CD4-positive, alpha-beta T cell treated with Interleukin-15 for 4 hours (primary cell): ENCODE measurements around the gene MALSU1.
A peak's percentile ranks its signal among the peaks of the same experiment; 100 is the strongest.

Experiments used
- DNase-seq: peaks from one replicate; pipeline ENCODE4 v3.0.0-alpha.2; 2020; ENCODE audit warnings: low spot score

Gene MALSU1

DNA sequence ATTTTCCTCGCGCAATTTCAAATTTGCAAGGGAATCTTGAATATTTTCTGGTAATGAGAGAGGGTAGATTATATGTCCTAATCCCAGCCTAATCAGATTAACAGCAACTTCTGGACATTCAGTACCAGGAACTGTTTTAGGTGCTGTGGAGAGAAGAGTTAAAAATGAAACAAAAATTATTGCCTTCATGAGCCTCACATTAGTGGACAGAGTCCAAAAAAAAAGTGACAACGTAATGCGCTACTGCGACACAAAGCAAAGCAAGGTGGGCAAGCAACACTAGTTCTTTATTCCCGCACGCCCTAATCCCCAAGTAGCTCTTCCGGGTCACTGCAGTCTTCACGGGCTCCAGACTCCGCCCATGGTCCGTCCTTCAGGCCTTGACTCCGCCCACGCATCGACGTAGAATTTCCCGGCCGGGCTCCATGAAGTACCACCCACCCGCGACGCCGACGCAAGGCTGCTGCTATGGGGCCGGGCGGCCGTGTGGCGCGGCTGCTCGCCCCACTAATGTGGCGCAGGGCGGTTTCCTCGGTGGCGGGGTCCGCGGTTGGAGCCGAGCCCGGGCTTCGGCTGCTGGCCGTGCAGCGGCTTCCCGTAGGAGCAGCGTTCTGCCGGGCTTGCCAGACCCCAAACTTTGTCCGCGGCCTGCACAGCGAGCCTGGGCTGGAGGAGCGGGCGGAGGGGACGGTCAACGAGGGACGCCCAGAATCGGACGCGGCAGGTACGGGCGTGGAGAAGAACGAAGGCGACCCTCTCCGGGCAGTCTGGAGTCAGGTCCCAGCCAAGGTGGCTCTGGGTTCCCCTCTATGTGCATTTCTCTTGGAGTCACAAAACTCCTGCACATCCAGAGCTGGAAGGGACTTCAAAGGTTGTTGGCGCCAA, at the start of gene MALSU1:
MALSU1 (plus strand) TSS at position 455 of the 885 bp plus-strand sequence; CDS start at position 469, 14 bp downstream.
- peak; percentile 95 for DNase-seq

DNA sequence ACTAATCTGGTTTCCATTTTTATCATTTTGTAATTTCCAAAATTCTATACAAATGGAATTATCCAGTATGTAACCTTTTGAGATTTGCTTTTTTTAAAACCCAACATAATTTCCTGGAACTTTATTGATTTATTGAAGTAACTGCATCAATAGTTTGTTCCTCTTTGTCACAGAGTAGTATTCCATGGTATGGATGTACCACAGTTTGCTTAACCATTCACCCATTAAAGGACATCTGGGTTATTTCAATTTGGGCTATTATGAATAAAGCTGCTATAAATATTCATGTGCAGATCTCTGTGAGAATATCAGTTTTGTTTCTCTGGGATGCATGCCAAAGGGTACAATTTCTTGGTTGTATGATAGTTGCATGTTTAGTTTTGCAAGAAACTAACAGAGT, 49.7 kb upstream of the MALSU1 start:
- DNase-seq, result no peak

DNA sequence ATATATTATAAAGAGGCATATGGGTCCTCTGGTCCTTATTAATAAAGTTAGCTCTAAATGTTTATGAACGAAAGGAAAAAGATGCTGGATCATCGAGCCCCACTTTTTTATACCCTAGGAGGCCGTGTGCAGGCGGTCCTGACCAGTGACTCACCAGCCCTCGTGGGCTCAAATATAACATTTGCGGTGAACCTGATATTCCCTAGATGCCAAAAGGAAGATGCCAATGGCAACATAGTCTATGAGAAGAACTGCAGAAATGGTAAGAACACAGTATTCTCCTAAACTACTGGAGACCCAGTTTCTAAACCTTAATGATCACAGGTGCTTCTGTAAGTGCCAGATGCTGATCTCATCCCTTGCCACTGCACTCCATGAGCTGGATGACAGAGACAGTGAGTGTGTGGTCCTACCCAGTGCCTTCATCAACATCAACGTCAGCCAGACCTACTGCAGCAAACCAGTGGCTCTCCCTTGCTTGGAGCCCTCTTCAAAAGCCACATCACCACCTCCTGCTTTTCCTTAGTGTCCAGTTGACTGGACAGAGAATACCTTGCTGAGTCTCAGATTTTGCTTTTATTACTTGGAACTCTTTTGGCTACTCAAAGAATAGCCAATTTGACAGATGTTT, 45.0 kb upstream of the MALSU1 start:
- DNase-seq, result no peak

DNA sequence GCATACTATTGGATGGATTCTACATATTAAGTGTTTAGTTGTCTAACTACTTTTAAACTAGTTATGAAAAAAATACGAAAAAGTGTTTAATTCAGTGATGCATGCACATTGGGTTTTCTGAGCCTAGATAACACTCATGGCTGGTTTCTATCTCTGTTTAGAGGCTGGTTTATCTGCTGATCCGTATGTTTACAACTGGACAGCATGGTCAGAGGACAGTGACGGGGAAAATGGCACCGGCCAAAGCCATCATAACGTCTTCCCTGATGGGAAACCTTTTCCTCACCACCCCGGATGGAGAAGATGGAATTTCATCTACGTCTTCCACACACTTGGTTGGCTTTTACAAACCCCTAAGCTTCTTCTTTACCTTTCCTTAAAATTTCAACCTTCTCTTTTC, 42.4 kb upstream of the MALSU1 start:
- DNase-seq, result no peak

DNA sequence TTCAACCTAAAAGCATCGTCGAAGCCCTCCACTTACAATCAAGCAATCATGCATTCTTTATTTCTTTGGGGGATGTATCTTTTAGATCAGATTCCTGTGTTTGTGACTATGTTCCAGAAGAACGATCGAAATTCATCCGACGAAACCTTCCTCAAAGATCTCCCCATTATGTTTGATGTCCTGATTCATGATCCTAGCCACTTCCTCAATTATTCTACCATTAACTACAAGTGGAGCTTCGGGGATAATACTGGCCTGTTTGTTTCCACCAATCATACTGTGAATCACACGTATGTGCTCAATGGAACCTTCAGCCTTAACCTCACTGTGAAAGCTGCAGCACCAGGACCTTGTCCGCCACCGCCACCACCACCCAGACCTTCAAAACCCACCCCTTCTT, 38.8 kb upstream of the MALSU1 start:
- no peak for DNase-seq

DNA sequence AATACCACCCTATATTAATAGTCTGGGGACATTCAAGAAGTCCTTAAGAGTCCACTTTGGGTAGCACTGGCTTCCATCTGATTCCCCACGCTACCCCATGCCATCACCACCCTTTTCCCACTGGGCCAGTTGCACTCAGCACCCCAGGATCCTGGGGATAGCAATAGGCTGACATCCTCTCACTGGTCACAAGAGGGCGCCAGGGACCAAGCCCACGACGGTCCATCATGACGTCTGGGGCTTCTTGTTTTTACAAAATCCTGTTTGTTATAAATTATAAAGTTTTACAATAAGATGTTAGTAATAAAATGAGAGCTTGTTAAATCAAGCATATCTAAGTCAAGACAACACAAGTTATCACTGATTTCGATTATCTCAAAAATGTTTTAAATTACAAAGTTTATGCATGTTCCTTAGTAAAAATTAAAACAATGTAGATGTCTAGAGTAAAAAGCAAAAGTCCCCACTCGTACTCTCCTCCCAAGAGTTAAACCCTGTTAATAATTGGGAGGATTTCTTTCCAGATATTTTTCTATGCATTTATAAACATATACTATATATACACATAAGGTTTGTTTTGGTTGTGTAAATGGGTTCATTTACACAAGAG, 37.2 kb upstream of the MALSU1 start:
- peak; percentile 44 for DNase-seq

DNA sequence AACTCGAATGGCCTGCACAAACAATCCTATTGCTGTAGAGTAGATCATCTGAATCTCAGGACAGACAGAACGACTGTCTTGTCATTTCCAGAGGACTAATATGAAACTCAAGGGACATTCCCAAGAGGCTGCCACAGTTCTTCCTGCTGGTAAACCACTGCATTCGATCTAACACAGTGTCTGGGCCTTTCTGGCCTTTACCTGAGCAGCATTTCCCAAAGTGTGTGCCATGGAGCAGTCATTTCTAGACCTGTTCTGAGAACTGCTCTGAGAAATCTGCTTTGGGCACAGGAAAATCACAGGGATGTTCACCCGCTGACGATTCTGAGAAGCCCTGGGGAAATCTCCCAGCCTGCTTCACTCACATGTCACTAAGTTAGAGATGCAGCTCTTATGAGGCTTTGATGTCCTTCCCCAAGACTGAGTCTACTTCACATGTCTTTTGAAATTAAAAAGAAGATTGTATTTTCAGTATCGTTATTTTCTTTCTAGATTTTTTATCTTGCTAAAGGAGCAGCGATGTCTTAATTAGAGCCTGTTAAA, 34.2 kb upstream of the MALSU1 start:
- DNase-seq, result no peak

DNA sequence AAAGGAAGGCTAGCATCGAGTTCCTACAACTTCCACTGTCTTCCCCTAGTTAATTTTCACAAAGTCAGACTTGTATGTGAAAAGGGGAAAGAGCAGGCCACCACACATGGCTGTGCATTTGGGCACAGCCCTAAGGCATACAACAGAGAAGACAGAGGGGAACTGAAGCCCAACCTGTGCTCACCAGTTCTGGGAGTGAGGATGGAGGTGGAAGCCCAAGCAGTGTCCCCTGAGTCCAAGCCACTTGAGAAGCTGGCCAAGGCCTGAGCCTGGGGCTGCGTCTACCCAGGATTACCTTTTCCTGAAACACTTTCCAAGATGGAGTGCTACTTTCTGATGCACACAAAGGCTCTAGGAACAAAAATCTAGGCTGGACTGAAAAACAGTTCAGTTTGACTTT, 32.2 kb upstream of the MALSU1 start:
- DNase-seq, result no peak

DNA sequence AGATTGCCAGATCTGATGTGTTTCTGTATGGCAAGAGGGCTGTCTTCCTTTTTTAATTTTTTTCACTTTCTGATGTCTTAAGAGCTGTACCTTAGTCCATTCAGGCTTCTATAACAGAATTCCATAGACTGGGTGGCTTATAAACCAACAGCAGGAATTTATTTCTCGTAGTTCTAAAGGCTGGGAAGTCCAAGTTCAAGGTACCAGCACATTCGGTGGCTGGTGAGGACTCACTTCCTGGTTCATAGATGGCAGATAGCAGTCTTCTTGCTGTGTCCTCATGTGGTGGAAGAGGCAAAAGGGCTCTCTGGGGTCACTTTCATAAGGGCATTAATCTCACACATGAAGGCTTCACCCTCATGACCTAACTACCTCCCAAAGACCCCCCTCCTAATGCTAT, 31.8 kb upstream of the MALSU1 start:
- no peak for DNase-seq

DNA sequence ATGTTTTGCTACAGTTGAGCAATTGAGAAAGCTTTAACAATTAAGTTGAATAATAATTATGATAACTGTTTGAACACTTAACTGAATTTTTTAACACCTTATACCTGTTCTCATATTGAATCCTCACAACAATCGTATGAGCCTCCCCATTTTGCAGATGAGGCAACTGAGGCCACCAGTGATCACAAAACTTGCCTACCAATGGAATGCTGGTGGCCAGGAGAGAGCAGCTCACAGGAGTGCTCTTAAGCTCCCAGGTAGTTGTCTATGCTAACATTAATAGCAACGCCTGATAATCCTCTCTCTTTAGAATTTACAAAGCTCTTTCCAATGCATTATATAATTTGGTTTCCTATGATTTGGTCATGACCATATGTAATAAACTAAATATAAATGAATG, 31.0 kb upstream of the MALSU1 start:
- no peak for DNase-seq

DNA sequence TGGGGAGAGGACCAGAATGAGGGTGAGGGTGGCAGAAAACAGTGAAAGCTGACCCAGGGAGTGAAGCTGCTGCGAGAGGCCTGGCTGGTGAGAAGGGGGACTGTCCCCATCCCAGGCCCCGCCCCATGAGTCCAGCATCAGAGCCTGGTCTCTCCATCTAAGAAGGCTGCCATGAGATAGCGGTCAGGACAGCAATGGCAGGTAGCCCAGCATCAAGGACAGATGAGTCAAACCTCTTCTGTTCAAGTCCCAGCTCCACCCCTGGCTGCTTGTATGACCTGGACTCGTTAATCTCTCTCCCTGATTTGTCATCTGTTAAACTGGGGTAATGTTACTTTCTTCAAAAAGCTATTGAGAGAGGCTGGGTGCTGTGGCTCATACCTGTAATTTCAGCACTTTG, 30.4 kb upstream of the MALSU1 start:
- no peak for DNase-seq

DNA sequence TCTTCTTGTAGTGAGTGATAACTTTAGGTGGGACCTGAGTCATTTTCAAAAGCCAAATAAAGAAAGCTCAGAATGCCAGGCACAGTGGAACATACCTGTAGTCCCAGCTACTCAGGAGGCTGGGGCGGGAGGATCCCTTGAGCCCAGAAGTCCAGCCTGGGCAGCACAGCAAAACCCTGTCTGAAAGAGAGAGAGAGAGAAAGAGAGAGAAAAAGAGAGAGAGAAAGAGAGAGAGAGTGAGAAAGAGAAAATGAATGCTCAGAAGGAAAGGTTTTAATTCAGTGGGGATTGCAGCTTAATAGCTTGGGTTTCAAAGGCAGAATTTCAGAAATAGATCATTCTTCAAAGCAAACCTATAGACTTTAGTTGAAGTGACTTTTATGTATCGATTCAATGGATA, 26.9 kb upstream of the MALSU1 start:
- DNase-seq, result no peak

DNA sequence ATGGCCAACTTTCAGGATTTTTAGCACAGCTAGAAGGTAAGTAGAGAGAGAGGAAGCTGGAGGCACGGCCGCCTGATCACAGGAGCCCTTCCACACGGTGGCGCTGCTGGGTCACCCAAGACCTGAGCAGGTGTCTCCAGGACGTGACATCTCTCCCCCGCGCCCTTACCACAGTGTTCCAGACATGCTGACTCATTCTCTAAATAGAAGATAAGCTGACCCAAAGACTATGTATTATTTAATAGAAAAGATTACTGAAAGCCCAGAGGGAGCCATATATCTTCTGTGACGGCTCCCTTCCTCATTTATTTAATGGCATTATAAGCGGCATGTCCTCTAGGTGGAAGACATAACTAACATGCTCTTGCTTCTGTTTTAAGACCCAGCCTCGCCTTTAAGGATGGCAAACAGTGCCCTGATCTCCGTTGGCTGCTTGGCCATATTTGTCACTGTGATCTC, 26.0 kb upstream of the MALSU1 start:
- DNase-seq, result peak; percentile 87

DNA sequence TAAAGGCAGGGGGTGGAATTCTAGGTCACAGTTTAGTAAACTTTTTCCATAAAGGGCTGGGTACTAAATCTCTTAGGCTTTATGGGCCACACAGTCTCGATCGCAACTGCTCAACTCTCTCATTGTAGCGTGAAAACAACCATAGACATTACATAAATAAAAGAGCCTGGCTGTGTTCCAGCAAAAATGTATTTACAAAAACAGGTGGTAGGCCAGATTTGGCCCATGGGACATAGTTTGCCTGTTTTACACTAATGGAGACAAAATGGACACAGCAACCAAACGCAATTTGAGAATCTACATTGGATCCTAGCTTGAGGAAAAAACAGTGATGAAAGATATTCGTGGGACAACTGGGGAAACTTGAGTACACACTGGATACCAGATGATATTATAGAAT, 23.2 kb upstream of the MALSU1 start:
- no peak for DNase-seq

DNA sequence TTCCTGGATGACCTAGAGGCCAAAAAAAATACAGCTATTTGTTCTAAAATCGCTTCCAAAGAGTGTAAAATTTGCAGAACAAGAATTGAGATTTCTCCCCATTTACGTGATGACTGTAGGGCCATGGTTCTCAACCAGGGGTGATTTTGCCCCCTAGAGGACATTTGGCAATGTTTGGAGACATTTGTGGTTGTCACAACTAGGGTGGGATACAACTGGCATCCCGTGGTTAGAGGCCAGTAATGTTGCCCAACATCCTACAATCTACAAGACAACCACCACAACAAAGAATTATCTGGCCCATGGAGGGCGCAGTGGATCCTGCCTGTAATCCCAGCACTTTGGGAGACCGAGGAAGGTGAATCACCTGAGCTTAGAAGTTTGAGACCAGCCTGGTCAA, 22.8 kb upstream of the MALSU1 start:
- no peak for DNase-seq

DNA sequence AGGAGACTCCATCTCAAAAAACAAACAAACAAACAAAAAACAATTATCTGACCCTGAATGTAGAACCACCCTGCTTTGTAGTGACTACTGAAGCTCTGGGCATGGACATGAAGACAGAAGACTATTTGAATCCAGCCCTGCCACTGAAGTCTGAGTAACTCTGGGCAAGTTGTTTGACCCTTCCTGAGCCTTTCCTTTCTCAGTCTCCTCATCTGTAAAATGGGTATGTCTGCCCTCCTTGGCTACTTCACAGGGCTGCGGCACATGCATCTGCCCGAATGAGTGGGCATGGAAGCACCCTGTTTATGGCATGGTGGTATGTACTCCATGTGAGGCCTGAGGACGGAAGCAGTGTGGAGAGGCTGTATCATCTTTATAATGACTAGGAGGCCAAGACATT, 22.2 kb upstream of the MALSU1 start:
- no peak for DNase-seq

DNA sequence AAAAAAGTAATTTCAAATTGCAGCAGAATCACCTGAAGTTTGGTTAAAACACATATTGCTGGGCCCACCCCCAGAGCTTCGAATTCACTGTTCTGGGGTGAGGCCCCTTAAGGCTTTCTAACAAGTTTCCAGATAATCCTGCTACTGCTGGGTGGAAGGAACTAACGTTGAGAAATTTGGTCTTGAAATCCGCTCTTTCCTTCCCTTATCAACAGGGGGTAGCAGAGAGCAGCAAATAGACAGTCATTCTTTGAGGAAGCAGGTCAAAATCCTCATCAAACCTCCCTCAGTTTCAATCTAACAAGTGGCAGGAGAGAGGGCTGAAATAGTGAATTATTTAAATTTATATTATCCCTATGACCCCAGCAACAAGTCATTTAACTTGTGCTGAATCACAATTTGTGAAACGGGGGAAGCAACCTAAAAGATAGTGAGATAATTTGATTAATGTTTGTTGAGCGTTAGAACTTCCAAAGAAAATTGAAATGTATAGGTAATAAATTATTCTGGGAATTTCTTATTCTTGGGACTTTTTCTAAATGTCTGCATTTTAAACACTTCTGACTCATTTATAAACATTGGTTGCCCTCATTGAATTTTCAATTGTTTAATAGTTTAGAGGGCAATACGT, 21.7 kb upstream of the MALSU1 start:
- DNase-seq, result peak; percentile 66

DNA sequence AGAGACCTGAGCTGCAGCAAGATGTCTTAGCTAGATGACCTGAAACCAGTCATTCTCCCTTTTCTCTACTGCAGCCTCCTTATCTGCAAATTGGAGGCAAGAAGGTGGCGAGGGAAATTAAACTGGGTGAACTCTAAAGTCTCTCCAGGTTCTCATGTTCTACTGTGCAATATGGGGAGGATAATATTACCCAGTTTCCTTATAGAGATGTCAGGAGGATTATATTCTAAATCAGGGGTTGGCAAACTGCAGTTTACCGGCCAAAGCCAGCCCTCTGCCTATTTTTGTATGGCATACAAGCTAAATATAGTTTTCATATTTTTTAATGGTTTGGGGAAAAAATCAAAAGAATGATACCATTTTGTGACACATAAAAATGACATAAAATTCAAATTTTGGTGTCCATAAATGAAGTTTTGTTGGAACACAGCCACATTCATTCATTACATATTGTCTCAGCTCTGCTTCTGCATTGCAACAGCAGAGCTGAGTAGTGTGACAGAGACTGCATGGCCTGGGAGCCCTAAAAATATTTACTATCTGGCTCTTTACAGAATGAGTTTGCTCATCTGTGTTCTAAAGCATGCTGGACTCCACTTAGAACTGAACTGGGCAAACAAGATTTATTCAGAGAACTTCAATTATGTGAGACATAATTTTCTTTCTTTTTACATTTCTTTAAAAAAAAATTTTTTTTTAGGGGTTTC, 19.2 kb upstream of the MALSU1 start:
- DNase-seq, result no peak

DNA sequence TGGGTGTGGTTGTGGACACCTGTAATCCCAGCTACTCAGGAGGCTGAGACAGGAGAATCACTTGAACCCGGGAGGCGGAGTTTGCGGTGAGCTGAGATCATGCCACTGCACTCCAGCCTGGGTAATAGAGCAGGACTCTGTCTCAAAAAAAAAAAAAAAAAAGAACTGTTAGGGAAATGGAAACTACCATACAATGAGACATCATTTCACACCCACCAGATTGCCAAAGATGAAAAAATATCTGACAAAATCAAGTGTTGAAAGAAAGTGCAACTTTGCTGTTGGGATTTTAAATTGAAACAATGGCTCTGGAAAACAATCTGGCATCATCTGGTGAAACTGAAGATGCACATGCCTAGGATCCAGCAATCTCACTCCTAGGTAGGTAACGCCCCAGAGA, 16.1 kb upstream of the MALSU1 start:
- DNase-seq, result no peak

DNA sequence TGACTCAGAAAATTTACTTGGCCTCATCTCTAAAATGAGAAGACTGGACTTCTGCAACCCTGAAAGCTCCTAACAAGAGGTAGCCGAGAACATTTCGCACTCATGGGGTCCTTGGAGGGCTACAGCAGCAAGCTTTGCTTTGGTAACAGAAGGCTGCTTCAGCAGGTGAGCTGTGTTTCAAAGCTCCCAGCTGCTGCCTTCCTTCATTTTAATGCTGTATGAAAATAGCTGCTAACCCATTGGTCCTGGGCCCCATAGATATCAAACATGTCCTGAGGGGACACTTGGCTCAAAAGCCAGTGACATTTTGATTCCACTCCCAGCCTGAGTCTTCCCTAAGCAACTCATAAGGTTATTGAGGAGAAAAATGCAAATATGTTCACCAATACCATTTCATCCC, 14.3 kb upstream of the MALSU1 start:
- no peak for DNase-seq
